Sigmoid colon (tissue), 4 donors: Measurements from ENCODE around the gene ANKRD60.

Experiments
- CTCF ChIP-seq, 4 experiments: fragments of 450-650 bp in 3 of 4; fragments of 200-600 bp in 1 of 4; IDR thresholded peaks; one replicate each; pipeline ENCODE4 v1.5.1; 2016 to 2019; ENCODE audit warnings: antibody characterized with exemption in 4 of 4, mild to moderate bottlenecking in 3 of 4, moderate library complexity in 2 of 4
- EP300 ChIP-seq, 4 donors: sonication (generic); formaldehyde crosslinking; IDR thresholded peaks; one replicate each; pipeline ENCODE4 v1.6.1; 2017; ENCODE audit warnings: antibody characterized with exemption in 4 of 4
- POLR2A ChIP-seq, 2 donors: fragments of 450-650 bp; IDR thresholded peaks; one replicate each; pipeline ENCODE4 v1.6.1; 2016; ENCODE audit warnings: antibody characterized with exemption in 2 of 2, mild to moderate bottlenecking in 2 of 2, moderate library complexity in 2 of 2
- POLR2AphosphoS5 ChIP-seq, 4 donors: sonication (generic); formaldehyde crosslinking; IDR thresholded peaks; one replicate each; pipeline ENCODE4 v1.6.1; 2017; ENCODE audit warnings: antibody characterized with exemption in 4 of 4

DNA sequence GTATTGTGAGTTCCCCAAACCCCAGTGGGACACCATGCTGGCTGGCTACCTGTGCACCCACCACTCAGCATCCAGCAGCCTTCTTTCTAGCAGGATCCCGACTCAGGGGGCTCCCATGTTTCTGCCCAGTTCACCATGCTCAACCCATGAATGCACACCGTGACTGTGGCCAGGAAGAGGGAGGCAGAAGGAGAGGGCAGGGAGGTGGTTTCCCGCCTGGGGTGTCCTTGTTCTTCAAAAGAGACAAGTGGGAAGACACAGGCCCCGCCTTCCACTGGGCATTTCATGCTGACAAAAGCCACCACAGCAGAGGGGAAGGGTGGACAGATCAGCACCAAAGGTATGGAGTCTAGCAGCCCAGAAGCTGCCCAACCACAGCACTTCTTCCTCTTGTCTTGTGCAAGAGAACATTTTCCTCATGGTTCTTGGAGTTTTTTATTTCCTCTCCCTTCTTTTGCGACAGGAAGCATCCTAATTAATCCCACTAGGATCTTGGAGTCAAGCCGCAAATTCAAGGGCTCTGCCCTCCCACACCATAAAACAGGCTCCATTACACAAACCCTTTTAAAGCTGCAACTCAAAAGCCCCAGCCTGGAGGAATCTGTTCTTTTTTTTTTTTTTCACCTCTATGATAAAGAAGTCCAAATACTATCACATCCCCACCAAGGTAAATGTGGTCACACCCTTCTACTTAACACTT is 13.5 kb upstream of the ANKRD60 start:
- TF ChIP-seq CTCF (IDR thresholded peaks at IDR 0.05) = no peak
- no peak for TF ChIP-seq EP300 (IDR thresholded peaks at IDR 0.05)
- no peak for TF ChIP-seq POLR2A (IDR thresholded peaks at IDR 0.05)
- TF ChIP-seq POLR2AphosphoS5 (IDR thresholded peaks at IDR 0.05) = no peak
